ENCODE results near the gene DIP2C.

DIP2C gene

DNA sequence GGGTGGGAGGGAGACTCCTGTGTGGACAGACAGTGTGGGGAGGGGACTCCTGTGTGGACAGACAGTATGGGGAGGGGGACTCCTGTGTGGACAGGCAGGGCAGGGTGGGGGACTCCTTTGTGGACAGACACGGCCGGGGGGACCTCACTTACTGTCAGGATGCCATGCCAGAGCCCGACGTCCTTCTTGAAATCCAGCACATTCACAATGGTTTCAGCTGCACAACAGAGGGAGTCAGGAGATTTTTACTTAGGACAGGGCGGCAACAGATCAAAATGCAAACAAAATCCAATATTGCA lies 301.9 kb downstream of the DIP2C start:
- Histone ChIP-seq H3K4me1 (ENCODE audit: control insufficient read depth, insufficient read depth, low read length) (peaks cover 13% of the 10 kb centered on the region), H3K27me3 (ENCODE audit: control insufficient read depth, insufficient read depth, low read length) (no peaks in the 10 kb centered on the region), H3K36me3 (ENCODE audit: insufficient read depth, low read length) (peaks cover 34% of the 10 kb centered on the region), H3K4me3 (ENCODE audit: low read length) (no peak overlapping the region), H3K4me2 (ENCODE audit: low read length) (no peak overlapping the region), H3K9ac (ENCODE audit: low read depth, low read length) (no peak overlapping the region), H3K9me3 (replicated peaks; ENCODE audit: low read length) (no peaks in the 10 kb centered on the region)

DNA sequence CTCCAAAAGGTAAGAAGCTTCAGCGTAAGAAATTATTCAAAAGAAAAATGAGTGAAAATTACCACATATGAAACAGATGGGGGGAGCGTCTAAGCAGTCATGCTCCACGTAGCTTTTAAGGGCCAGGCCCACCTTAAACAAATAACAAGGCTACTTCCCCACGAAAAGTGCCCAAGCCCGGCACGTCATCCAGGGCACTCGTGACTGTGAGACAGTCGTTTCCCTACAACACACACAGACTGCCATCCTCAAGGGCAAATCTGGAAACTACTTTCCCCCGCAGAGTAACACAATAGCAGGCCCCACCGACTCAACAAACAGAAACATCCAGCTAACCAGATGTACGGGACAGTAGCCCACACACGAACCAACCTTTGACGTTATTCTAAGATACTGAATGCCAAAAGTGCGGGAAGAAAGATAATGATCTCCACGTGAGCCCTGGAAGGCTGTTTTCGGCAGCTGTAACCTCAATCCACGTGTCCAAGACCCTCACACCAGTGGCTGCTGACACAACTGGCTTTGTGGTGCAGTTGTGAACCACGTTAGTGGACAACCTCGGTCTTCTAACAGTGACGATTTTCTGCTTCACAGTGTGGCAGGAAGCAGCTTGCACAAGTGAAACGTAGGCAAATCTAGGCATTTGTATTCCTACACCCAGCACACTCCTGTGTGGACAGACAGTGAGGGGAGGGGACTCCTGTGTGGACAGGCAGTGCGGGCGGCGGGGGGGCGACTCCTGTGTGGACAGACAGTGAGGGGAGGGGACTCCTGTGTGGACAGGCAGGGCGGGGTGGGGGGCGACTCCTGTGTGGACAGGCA lies 302.5 kb downstream of the DIP2C start:
- Histone ChIP-seq H3K36me3 (ENCODE audit: insufficient read depth, low read length) (peaks cover 38% of the 10 kb centered on the region), H3K9ac (ENCODE audit: low read depth, low read length) (no peak overlapping the region), H3K4me2 (ENCODE audit: low read length) (no peak overlapping the region), H3K4me1 (ENCODE audit: control insufficient read depth, insufficient read depth, low read length) (peaks cover 9% of the 10 kb centered on the region), H3K4me3 (ENCODE audit: low read length) (no peak overlapping the region), H3K27me3 (ENCODE audit: control insufficient read depth, insufficient read depth, low read length) (no peaks in the 10 kb centered on the region), H3K9me3 (replicated peaks; ENCODE audit: low read length) (no peaks in the 10 kb centered on the region)

DNA sequence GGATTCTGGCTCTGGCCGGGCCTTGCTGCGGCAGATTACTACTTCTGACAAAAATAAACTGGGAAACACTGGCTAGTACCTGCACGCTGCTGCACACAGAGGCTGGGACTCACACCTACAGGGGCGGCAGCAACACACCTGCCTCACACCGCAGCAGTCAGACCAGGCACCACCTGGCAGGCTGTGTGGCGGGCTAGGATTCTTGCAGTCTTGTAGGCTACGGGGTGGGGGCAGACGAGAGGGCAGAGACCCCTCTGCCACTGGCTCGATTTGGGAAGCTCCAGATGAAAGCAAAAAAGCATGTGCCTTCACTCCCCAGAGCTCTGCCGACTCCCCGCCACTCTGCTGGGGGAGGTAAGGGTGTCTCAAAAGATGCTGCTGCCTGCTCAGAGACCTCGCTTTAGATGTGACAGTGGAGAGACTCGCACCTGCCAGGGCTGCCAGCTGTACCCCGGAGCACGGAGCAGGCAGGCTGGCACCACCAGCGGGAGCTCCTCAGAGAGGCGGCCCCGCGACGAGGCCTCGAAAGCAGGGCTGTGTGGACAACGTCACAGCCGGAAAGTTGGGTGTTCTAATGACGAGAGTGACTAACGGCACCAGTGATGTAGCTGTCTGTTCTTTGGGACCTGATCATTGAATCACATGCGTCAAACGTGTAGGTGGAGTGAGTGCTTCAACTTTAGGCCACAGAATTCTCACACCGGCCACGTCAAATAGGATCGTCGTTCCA lies 303.7 kb downstream of the DIP2C start:
- Histone ChIP-seq H3K4me1 (ENCODE audit: control insufficient read depth, insufficient read depth, low read length) (no peaks in the 10 kb centered on the region), H3K4me3 (ENCODE audit: low read length) (no peak overlapping the region), H3K4me2 (ENCODE audit: low read length) (no peak overlapping the region), H3K9me3 (replicated peaks; ENCODE audit: low read length) (no peaks in the 10 kb centered on the region), H3K36me3 (ENCODE audit: insufficient read depth, low read length) (peaks cover 45% of the 10 kb centered on the region), H3K9ac (ENCODE audit: low read depth, low read length) (no peak overlapping the region), H3K27me3 (ENCODE audit: control insufficient read depth, insufficient read depth, low read length) (no peaks in the 10 kb centered on the region)

DNA sequence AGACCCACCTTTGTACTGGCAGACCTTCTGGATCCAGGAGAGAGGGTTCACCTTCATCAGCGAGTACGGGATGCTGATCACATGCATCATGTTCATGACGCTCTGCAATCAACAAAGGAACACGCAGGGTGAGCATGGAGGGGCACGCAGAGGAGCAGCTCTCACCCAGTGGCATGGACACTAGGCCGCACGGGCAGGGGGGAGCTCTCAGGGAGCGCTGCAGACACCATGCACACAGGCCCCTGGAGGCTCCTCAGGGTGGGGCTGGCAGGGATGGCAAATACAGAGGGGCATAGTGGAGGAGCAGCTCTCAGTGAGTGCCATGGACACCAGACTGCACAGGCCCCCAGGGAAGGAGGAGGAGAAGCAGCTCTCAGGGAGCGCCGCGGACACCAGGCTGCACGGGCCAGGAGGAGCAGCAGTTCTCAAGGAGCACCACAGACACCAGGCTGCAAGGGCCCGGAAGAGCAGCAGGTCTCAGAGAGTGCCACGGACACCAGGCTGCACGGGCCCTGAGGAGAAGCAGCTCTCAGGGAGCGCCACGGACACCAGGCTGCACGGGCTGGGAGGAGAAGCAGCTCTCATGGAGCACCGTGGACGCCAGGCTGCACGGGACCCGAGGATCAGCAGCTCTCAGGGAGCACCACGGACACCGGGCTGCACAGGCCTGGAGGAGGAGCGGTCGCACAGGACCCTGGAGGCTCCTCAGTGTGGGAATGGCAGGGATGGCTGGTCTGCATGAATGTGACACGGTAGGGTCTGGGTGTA lies 304.7 kb downstream of the DIP2C start:
- no peak overlapping the region for H3K9ac ChIP-seq (ENCODE audit: low read depth, low read length)
- no peaks in the 10 kb centered on the region for H3K9me3 ChIP-seq (replicated peaks; ENCODE audit: low read length)
- H3K27me3 ChIP-seq (ENCODE audit: control insufficient read depth, insufficient read depth, low read length): no peaks in the 10 kb centered on the region
- peaks cover 38% of the 10 kb centered on the region for H3K36me3 ChIP-seq (ENCODE audit: insufficient read depth, low read length)
- H3K4me3 ChIP-seq (ENCODE audit: low read length): no peak overlapping the region
- no peaks in the 10 kb centered on the region for H3K4me1 ChIP-seq (ENCODE audit: control insufficient read depth, insufficient read depth, low read length)
- no peak overlapping the region for H3K4me2 ChIP-seq (ENCODE audit: low read length)

GRCh38 chr10:383519-383918 lies 305.9 kb downstream of the DIP2C start:
- Histone ChIP-seq H3K4me3 (ENCODE audit: low read length) (no peak overlapping the region), H3K4me2 (ENCODE audit: low read length) (no peak overlapping the region), H3K9ac (ENCODE audit: low read depth, low read length) (no peak overlapping the region), H3K27me3 (ENCODE audit: control insufficient read depth, insufficient read depth, low read length) (no peaks in the 10 kb centered on the region), H3K9me3 (replicated peaks; ENCODE audit: low read length) (no peaks in the 10 kb centered on the region), H3K36me3 (ENCODE audit: insufficient read depth, low read length) (peaks cover 31% of the 10 kb centered on the region), H3K4me1 (ENCODE audit: control insufficient read depth, insufficient read depth, low read length) (no peaks in the 10 kb centered on the region)

DNA sequence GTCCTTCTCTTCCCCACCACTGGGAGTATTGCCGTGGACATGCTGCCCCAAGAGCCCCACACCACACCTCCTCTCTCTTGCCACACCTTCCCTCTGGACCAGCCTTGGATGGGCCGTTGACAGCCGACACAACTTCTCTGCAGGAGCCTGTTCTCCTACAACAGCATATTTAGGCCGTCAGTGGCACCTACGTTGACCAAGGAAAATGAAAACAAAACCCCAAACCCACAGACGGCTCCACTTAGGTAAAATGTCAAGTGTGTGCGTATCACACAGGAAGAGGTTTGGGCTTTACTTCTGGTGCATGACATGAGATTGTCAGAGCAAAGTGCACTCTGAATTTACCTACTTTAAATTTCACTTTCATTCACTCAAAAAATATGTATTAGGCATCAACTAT lies 307.7 kb downstream of the DIP2C start:
- Histone ChIP-seq H3K36me3 (ENCODE audit: insufficient read depth, low read length) (peaks cover 24% of the 10 kb centered on the region), H3K4me3 (ENCODE audit: low read length) (no peak overlapping the region), H3K4me1 (ENCODE audit: control insufficient read depth, insufficient read depth, low read length) (no peaks in the 10 kb centered on the region), H3K4me2 (ENCODE audit: low read length) (no peak overlapping the region), H3K9ac (ENCODE audit: low read depth, low read length) (no peak overlapping the region), H3K9me3 (replicated peaks; ENCODE audit: low read length) (no peaks in the 10 kb centered on the region), H3K27me3 (ENCODE audit: control insufficient read depth, insufficient read depth, low read length) (no peaks in the 10 kb centered on the region)

- Histone ChIP-seq H3K27me3 (ENCODE audit: control insufficient read depth, insufficient read depth, low read length) (no peaks in the 10 kb centered on the region), H3K9me3 (replicated peaks; ENCODE audit: low read length) (no peaks in the 10 kb centered on the region), H3K4me1 (ENCODE audit: control insufficient read depth, insufficient read depth, low read length) (no peaks in the 10 kb centered on the region), H3K4me2 (ENCODE audit: low read length) (no peak overlapping the region), H3K9ac (ENCODE audit: low read depth, low read length) (no peak overlapping the region), H3K36me3 (ENCODE audit: insufficient read depth, low read length) (peaks cover 24% of the 10 kb centered on the region), H3K4me3 (ENCODE audit: low read length) (no peak overlapping the region)
Observed at GRCh38 chr10:381346-381745, 308.1 kb downstream of the DIP2C start.

DNA sequence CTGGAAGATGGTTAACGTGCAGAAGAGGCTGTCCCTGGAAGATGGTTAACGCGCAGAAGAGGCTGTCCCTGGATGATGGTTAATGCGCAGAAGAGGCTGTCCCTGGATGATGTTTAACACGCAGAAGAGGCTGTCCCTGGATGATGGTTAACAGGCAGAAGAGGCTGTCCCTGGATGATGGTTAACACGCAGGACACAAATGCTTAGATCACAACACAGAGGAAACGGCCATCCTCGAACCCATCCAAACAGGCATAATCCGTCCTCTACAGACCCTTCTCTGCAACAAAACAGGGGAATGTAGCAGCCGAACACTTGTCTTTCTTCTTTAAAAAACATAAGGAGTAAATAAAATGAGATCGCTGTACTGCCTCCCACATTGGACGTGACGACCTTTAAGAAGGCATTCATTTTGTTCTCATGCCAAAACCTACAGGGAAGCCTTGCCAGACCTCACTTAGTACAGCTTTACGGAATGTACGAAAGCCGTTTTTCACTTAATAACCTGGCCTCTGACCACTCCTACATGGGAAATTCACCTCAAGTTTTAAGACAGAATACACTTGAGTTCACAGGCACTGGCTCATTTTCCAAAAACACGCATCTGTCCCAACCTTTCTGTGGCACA lies 309.0 kb downstream of the DIP2C start:
- no peaks in the 10 kb centered on the region for H3K27me3 ChIP-seq (ENCODE audit: control insufficient read depth, insufficient read depth, low read length)
- peaks cover 24% of the 10 kb centered on the region for H3K36me3 ChIP-seq (ENCODE audit: insufficient read depth, low read length)
- H3K9me3 ChIP-seq (replicated peaks; ENCODE audit: low read length): no peaks in the 10 kb centered on the region
- no peak overlapping the region for H3K9ac ChIP-seq (ENCODE audit: low read depth, low read length)
- H3K4me3 ChIP-seq (ENCODE audit: low read length): no peak overlapping the region
- H3K4me1 ChIP-seq (ENCODE audit: control insufficient read depth, insufficient read depth, low read length): no peaks in the 10 kb centered on the region
- no peak overlapping the region for H3K4me2 ChIP-seq (ENCODE audit: low read length)

DNA sequence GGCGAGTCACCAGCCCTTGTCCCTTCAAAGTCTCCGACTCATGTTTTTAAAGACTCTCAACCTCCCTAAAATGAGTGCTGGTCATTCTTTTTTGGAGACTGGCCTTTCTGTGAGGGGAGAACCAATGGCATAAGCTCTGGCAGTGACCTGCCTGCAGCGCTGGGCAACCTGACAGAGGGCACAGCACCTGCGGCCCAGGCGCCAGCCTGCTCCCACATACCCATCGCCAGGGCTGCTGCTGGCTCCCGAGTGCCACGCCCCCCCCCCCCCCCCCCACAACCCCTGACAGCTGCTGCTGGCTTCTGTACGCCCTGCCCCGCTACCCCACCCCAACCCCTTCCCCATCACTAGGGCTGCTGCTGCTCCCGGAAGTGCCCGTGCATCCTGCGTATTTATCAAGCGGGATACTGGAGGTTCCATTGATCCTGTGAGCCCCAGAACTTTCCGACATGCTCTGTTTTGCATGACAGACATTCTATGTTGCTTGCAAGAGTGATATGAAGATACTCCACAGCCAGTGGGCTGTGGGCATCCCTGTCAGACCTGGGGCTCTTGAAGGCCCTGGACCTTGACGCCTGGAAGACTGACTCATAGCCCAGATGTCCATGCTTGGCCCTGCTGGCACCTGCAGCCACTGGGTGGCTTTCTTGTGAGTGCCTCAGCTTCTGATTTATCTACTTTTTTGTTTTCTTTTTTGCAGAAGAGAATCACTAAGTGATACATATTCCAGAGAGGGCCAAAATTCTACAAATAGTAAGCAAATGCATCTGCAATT lies 310.4 kb downstream of the DIP2C start:
- Histone ChIP-seq H3K9ac (ENCODE audit: low read depth, low read length) (no peak overlapping the region), H3K27me3 (ENCODE audit: control insufficient read depth, insufficient read depth, low read length) (no peaks in the 10 kb centered on the region), H3K4me3 (ENCODE audit: low read length) (no peak overlapping the region), H3K36me3 (ENCODE audit: insufficient read depth, low read length) (peaks cover 28% of the 10 kb centered on the region), H3K4me1 (ENCODE audit: control insufficient read depth, insufficient read depth, low read length) (peaks cover 3% of the 10 kb centered on the region), H3K9me3 (replicated peaks; ENCODE audit: low read length) (no peaks in the 10 kb centered on the region), H3K4me2 (ENCODE audit: low read length) (no peak overlapping the region)

GRCh38 chr10:378230-378929 lies 311.1 kb downstream of the DIP2C start:
- no peaks in the 10 kb centered on the region for H3K27me3 ChIP-seq (ENCODE audit: control insufficient read depth, insufficient read depth, low read length)
- peaks cover 10% of the 10 kb centered on the region for H3K4me1 ChIP-seq (ENCODE audit: control insufficient read depth, insufficient read depth, low read length)
- no peaks in the 10 kb centered on the region for H3K9me3 ChIP-seq (replicated peaks; ENCODE audit: low read length)
- no peak overlapping the region for H3K4me3 ChIP-seq (ENCODE audit: low read length)
- H3K36me3 ChIP-seq (ENCODE audit: insufficient read depth, low read length): peaks cover 26% of the 10 kb centered on the region
- no peak overlapping the region for H3K4me2 ChIP-seq (ENCODE audit: low read length)
- H3K9ac ChIP-seq (ENCODE audit: low read depth, low read length): no peak overlapping the region
